ENCODE results near the gene RFC2. TPM values are rescaled to one million over a fixed set of nuclear protein-coding genes. Genes with fewer than 3 reads are reported as not detected.

RFC2 gene
- polyA plus RNA-seq (2011; rRNA removed) (11.3 and 15.4 TPM in 2 replicates), polyA minus RNA-seq (2011; rRNA and poly(A)+ RNA removed) (14.2 and 19.2 TPM in 2 replicates)

GRCh38 chr7:74254129-74254857 is at the start of gene RFC2:
Gene RFC2 (minus strand): TSS chr7:74254399. CDS start chr7:74254383, 16 bp downstream.
- CTCF ChIA-PET, result no interaction called here
- Histone ChIP-seq H3K27me3 (ENCODE audit: control insufficient read depth, insufficient read depth, low read length) (no peaks in the 10 kb centered on the region), H3K27ac (ENCODE audit: low read depth, low read length) (peak within 1 kb of the TSS; percentile 91), H3K9me3 (ENCODE audit: control insufficient read depth, insufficient read depth, low read length) (peaks cover 3% of the 10 kb centered on the region; the same call in 1 of the 2 replicates), H3K4me3 (ENCODE audit: low read depth, low read length) (peak within 1 kb of the TSS; percentile 99)
- DNase-seq (ENCODE audit: low read depth, low spot score), result peak; percentile 84
- POLR2A ChIA-PET, result interaction anchor here (1.3 kb wide), 1 partner anchor 35 kb away, joined by 4 read pairs; the partner anchor contains the start of gene CLIP2
- TF ChIP-seq CTCF (IDR thresholded peaks at IDR 0.05; ENCODE audit: low read depth, low read length), result peak; percentile 26; the same call in 1 of the 2 replicates

DNA sequence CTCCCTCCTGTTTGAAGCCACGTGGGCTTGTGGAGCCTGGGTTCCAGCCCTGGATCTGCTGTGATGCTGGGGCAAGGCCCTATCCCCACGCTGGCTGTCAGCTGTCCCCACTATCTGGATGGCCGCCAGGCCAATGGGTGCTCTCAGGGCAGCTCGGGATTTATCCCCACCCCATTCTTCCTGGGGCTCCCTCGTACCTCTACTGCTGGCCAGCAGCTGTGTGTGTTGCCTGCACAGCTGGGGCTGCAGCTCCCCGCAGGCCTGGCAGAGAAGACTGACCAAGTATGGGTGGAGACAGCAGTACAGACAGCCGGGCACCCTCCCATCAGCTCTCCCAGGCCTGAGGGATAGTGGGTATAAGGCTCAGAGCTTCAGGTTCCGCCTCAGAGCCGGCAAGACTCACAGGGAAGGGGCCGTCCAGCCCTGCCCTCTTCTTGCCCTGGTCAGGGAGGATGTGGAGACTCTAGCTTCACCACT is 48.6 kb upstream of the RFC2 start:
- ChIA-PET POLR2A (no interaction called here), CTCF (no interaction called here)
- no peak for TF ChIP-seq CTCF (IDR thresholded peaks at IDR 0.05; ENCODE audit: low read depth, low read length)
- no peak overlapping the region for H3K27ac ChIP-seq (ENCODE audit: low read depth, low read length)
- H3K4me3 ChIP-seq (ENCODE audit: low read depth, low read length), result no peak overlapping the region
- H3K27me3 ChIP-seq (ENCODE audit: control insufficient read depth, insufficient read depth, low read length), result no peaks in the 10 kb centered on the region
- H3K9me3 ChIP-seq (ENCODE audit: control insufficient read depth, insufficient read depth, low read length), result no peaks in the 10 kb centered on the region
- no peak for DNase-seq (ENCODE audit: low read depth, low spot score)

DNA sequence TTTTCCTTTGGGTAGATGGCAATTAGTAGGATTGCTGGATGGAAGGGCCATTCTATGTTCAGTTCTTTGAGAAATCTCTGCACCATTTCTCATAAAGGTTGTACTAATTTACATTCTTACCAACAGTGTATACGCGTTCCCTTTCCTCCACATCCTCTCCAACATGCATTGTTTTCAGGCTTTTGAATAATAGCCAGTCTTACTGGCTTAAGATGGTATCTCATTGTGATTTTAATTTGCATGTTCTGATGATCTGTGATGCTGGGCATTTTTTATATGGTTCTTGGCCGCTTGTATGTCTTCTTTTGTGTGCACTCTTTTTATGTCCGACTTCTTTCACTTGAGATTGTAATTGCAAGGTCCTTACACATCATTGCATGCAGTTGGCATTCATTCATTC is 46.7 kb upstream of the RFC2 start:
- TF ChIP-seq CTCF (IDR thresholded peaks at IDR 0.05; ENCODE audit: low read depth, low read length), result no peak
- DNase-seq (ENCODE audit: low read depth, low spot score), result no peak
- Histone ChIP-seq H3K9me3 (ENCODE audit: control insufficient read depth, insufficient read depth, low read length) (no peaks in the 10 kb centered on the region; the same call in 1 of the 2 replicates), H3K4me3 (ENCODE audit: low read depth, low read length) (no peak overlapping the region), H3K27ac (ENCODE audit: low read depth, low read length) (no peak overlapping the region), H3K27me3 (ENCODE audit: control insufficient read depth, insufficient read depth, low read length) (no peaks in the 10 kb centered on the region)
- ChIA-PET CTCF (no interaction called here), POLR2A (no interaction called here)

GRCh38 chr7:74299401-74299800 is 45.2 kb upstream of the RFC2 start:
- CTCF ChIA-PET, result no interaction called here
- Histone ChIP-seq H3K27ac (ENCODE audit: low read depth, low read length) (no peak overlapping the region), H3K9me3 (ENCODE audit: control insufficient read depth, insufficient read depth, low read length) (no peaks in the 10 kb centered on the region; the same call in 1 of the 2 replicates), H3K4me3 (ENCODE audit: low read depth, low read length) (no peak overlapping the region), H3K27me3 (ENCODE audit: control insufficient read depth, insufficient read depth, low read length) (no peaks in the 10 kb centered on the region)
- TF ChIP-seq CTCF (IDR thresholded peaks at IDR 0.05; ENCODE audit: low read depth, low read length), result no peak
- POLR2A ChIA-PET, result no interaction called here
- DNase-seq (ENCODE audit: low read depth, low spot score), result no peak

DNA sequence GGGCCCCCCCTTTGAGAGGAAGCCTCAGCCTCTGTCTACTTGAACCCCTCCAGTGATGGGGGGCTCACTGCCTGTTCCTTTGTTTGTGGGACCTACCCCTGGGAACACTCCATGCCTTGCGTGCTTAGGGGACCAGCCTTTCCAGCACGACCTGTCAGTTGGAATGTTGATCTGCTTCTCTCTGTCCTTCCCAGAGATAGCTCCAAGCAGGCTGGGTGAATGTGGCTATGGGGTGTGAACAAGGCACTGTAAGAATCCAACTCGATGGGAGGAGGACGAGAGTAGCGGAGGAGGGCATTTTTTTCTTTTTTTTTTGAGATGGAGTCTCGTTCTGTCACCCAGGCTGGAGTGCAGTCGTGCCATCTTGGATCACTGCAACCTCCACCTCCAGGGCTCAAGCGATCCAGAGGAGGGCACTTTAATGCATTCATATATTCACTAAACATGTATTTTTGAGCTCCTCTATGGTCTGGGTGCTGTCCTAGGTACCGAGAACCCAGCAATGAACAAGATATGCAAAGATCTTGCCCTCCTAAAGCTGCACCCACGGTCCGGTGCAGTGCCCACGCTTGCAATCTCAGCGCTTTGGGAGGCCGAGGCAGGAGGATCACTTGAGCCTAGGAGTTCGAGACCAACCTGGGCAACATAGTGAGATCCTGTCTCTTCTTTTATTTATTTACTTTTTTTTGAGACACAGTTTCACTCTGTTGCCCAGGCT is 43.5 kb upstream of the RFC2 start:
- CTCF ChIA-PET, result no interaction called here
- Histone ChIP-seq H3K4me3 (ENCODE audit: low read depth, low read length) (no peak overlapping the region), H3K27me3 (ENCODE audit: control insufficient read depth, insufficient read depth, low read length) (no peaks in the 10 kb centered on the region), H3K27ac (ENCODE audit: low read depth, low read length) (no peak overlapping the region), H3K9me3 (ENCODE audit: control insufficient read depth, insufficient read depth, low read length) (no peaks in the 10 kb centered on the region; the same call in 1 of the 2 replicates)
- no peak for TF ChIP-seq CTCF (IDR thresholded peaks at IDR 0.05; ENCODE audit: low read depth, low read length)
- no peak for DNase-seq (ENCODE audit: low read depth, low spot score)
- POLR2A ChIA-PET, result interaction anchor here (1.0 kb wide), 1 partner anchor 9 kb away, joined by 11 read pairs; the partner anchor contains the start of gene CLIP2
